Spleen (tissue), 3 donors: ENCODE measurements around the gene HPCAL4.

Source experiments
- POLR2A ChIP-seq, 3 donors: fragments of 450-650 bp; IDR thresholded peaks; one replicate each; pipeline ENCODE4 v1.5.1; 2017; ENCODE audit warnings: antibody characterized with exemption in 3 of 3, mild to moderate bottlenecking in 1 of 3
- POLR2AphosphoS5 ChIP-seq, 3 donors: sonication (generic); formaldehyde crosslinking; IDR thresholded peaks; one replicate each; pipeline ENCODE4 v1.5.1; 2017; ENCODE audit warnings: antibody characterized with exemption in 3 of 3

GRCh38 chr1:39694026-39694425, 2.8 kb upstream of the HPCAL4 start:
- TF ChIP-seq POLR2AphosphoS5 (IDR thresholded peaks at IDR 0.05) = no peak
- no peak for TF ChIP-seq POLR2A (IDR thresholded peaks at IDR 0.05)
